ENCODE data around the gene ATP8A2. TPM values are rescaled to one million over a fixed set of nuclear protein-coding genes. Genes with fewer than 3 reads are reported as not detected.
A peak's percentile ranks its signal among the peaks of the same experiment; 100 is the strongest.

The ATP8A2 gene
- total and polyA plus RNA-seq, 9 of the 15 experiments (the other 6 are each of a cell fraction or from before 2014, with no cell fraction given) = under 0.01 to 0.33 (median 0.06) TPM; not detected in 4

DNA sequence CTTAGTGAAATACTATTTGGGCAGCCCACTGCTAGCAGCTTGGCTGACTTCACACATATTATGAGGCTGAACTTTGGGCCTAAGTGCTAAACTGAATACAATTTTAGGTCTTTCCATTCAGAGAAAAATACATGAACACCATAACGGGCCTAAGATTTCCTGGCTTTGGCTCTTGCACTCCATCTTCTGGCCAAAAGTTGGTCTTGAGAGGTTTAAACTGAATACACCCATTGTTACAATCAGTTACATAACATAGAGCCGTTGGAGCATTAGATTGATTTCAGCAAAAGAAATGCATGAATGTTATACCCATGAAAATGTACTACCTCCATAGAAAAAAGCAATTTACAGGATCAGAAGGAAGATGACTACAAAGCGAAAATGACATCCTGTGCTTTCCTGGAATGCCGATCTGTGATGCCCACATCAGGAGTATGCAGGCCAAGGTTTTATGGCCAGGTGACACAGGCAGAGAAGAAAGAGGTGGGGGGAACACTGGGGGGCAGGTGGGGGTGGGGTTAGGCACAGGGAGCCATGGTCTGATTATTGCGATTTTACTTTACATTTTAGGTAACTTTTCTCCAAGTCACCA is 691.2 kb downstream of the ATP8A2 start:
- DNase-seq (ENCODE audit: extremely low read depth in 1 of 4, low spot score in 3 of 4) (peak in 1 of 4 experiments; percentile 24), FAIRE-seq (peak; percentile 67), ATAC-seq (peak; percentile 63; the same call in 2 of the 3 replicates)
- in situ Hi-C loops (cut with MboI) = loop anchor here (10.0 kb wide), 1 partner anchor 488 kb away; no protein-coding TSS in a partner anchor
- ChIA-PET CTCF (ENCODE audit: low intra/inter-chr PET ratio) (no interaction called here), POLR2A (no interaction called here)
- Histone ChIP-seq H3K4me2 (ENCODE audit: insufficient read depth, low read length) (no peak overlapping the region), H3K9me1 (ENCODE audit: control insufficient read depth, insufficient read depth, low read length) (no peaks in the 10 kb centered on the region), H3K36me3 (ENCODE audit: control insufficient read depth, insufficient read depth, low read length) (no peaks in the 10 kb centered on the region), H3K79me2 (ENCODE audit: control insufficient read depth, insufficient read depth, low read length) (no peaks in the 10 kb centered on the region), H2AFZ (ENCODE audit: low read depth, low read length) (no peak overlapping the region), H3K9ac (ENCODE audit: insufficient read depth in 1 of 2, low read depth in 2 of 2, low read length in 2 of 2) (no peak overlapping the region), H3K4me3 (no peak overlapping the region), H3K27ac (ENCODE audit: extremely low read depth, low read depth, low read length) (no peak overlapping the region), H3K9me3 (replicated peaks; ENCODE audit: control insufficient read depth, insufficient read depth, low read depth, low read length) (no peaks in the 10 kb centered on the region), H4K20me1 (replicated peaks; ENCODE audit: control insufficient read depth, insufficient read depth, low read length) (no peaks in the 10 kb centered on the region), H3K4me1 (replicated peaks in 1 of 2; ENCODE audit: control insufficient read depth in 2 of 2, insufficient read depth in 2 of 2, low read length in 2 of 2) (no peaks in the 10 kb centered on the region), H3K27me3 (ENCODE audit: control insufficient read depth in 2 of 2, insufficient read depth in 2 of 2, low read length in 2 of 2) (no peaks in the 10 kb centered on the region)
- intact Hi-C loops (cut with micrococcal nuclease) = loop anchor here (5.0 kb wide), 1 partner anchor 491 kb away; no protein-coding TSS in a partner anchor
- BruUV-seq (replicated peaks) = no TSS peak
- 8% methylated on average over 5 of the region's 5 CpGs for WGBS (ENCODE audit: insufficient coverage, low coverage, missing lambda C conversion rate)
- no peak for TF ChIP-seq ZFP30 (CRISPR knock-in tag; IDR thresholded peaks at IDR 0.05; ENCODE audit: borderline replicate concordance)
- no peak for TF ChIP-seq ZZZ3 (IDR thresholded peaks at IDR 0.05)
- no peak for TF ChIP-seq SETDB1 (IDR thresholded peaks at IDR 0.05; ENCODE audit: low read length)
- no peak for TF ChIP-seq SRSF9 (IDR thresholded peaks at IDR 0.05; ENCODE audit: borderline replicate concordance, low read depth, low read length)
- TF ChIP-seq, protein P1, sequence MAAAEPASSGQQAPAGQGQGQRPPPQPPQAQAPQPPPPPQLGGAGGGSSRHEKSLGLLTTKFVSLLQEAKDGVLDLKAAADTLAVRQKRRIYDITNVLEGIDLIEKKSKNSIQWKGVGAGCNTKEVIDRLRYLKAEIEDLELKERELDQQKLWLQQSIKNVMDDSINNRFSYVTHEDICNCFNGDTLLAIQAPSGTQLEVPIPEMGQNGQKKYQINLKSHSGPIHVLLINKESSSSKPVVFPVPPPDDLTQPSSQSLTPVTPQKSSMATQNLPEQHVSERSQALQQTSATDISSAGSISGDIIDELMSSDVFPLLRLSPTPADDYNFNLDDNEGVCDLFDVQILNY (CRISPR knock-in tag; IDR thresholded peaks at IDR 0.05) = no peak
- TF ChIP-seq, protein P2, sequence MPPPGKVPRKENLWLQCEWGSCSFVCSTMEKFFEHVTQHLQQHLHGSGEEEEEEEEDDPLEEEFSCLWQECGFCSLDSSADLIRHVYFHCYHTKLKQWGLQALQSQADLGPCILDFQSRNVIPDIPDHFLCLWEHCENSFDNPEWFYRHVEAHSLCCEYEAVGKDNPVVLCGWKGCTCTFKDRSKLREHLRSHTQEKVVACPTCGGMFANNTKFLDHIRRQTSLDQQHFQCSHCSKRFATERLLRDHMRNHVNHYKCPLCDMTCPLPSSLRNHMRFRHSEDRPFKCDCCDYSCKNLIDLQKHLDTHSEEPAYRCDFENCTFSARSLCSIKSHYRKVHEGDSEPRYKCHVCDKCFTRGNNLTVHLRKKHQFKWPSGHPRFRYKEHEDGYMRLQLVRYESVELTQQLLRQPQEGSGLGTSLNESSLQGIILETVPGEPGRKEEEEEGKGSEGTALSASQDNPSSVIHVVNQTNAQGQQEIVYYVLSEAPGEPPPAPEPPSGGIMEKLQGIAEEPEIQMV (tag; conservative IDR thresholded peaks at IDR 0.05; ENCODE audit: low read depth) = no peak
- TF ChIP-seq ERF (CRISPR knock-in tag; IDR thresholded peaks at IDR 0.05) = no peak
- TF ChIP-seq MAFK (IDR thresholded peaks at IDR 0.05; ENCODE audit: low read length) = no peak
- TF ChIP-seq, protein P3, sequence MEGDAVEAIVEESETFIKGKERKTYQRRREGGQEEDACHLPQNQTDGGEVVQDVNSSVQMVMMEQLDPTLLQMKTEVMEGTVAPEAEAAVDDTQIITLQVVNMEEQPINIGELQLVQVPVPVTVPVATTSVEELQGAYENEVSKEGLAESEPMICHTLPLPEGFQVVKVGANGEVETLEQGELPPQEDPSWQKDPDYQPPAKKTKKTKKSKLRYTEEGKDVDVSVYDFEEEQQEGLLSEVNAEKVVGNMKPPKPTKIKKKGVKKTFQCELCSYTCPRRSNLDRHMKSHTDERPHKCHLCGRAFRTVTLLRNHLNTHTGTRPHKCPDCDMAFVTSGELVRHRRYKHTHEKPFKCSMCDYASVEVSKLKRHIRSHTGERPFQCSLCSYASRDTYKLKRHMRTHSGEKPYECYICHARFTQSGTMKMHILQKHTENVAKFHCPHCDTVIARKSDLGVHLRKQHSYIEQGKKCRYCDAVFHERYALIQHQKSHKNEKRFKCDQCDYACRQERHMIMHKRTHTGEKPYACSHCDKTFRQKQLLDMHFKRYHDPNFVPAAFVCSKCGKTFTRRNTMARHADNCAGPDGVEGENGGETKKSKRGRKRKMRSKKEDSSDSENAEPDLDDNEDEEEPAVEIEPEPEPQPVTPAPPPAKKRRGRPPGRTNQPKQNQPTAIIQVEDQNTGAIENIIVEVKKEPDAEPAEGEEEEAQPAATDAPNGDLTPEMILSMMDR (IDR thresholded peaks at IDR 0.05 in 2 of 3, conservative IDR thresholded peaks at IDR 0.05 in 1 of 3; ENCODE audit: insufficient read depth in 2 of 3, low read depth in 1 of 3, low read length in 3 of 3) = peak; percentile 30 to 54 (median 46); a peak in 3 of 6 replicates
- no peak for TF ChIP-seq CBFA2T2 (conservative IDR thresholded peaks at IDR 0.05)
- TF ChIP-seq, protein P4, sequence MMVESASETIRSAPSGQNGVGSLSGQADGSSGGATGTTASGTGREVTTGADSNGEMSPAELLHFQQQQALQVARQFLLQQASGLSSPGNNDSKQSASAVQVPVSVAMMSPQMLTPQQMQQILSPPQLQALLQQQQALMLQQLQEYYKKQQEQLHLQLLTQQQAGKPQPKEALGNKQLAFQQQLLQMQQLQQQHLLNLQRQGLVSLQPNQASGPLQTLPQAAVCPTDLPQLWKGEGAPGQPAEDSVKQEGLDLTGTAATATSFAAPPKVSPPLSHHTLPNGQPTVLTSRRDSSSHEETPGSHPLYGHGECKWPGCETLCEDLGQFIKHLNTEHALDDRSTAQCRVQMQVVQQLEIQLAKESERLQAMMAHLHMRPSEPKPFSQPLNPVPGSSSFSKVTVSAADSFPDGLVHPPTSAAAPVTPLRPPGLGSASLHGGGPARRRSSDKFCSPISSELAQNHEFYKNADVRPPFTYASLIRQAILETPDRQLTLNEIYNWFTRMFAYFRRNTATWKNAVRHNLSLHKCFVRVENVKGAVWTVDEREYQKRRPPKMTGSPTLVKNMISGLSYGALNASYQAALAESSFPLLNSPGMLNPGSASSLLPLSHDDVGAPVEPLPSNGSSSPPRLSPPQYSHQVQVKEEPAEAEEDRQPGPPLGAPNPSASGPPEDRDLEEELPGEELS (CRISPR knock-in tag; IDR thresholded peaks at IDR 0.05; ENCODE audit: borderline replicate concordance) = no peak
- no peak for TF ChIP-seq KAT2B (IDR thresholded peaks at IDR 0.05; ENCODE audit: low read depth, low read length)
- TF ChIP-seq GTF2F1 (IDR thresholded peaks at IDR 0.05; ENCODE audit: low read depth, low read length) = no peak
- TF ChIP-seq ZNF197 (CRISPR knock-in tag; IDR thresholded peaks at IDR 0.05; ENCODE audit: low read depth) = no peak
- peak; percentile 40 for TF ChIP-seq SMC3 (conservative IDR thresholded peaks at IDR 0.05; ENCODE audit: insufficient read depth, low read depth, low read length)
- no peak for TF ChIP-seq BRD9 (IDR thresholded peaks at IDR 0.05; ENCODE audit: low read depth, partially characterized antibody)

Measured in K562 (cell line).